Right lobe of liver (tissue), 4 donors: ENCODE results near the gene DLG2.

Experiments
- POLR2A ChIP-seq: fragments of 450-650 bp; IDR thresholded peaks from one replicate; pipeline ENCODE4 v1.6.1; 2017; ENCODE audit warnings: antibody characterized with exemption, mild to moderate bottlenecking
- TF ChIP-seq, protein P1 (sequence below), 4 donors: fragments of 200-600 bp in 3 of 4; fragments of 450-650 bp in 1 of 4; IDR thresholded peaks; one replicate each; pipeline versions ENCODE4 v1.5.1 to v1.8.0; 2016 to 2022; ENCODE audit warnings: antibody characterized with exemption in 4 of 4, mild to moderate bottlenecking in 2 of 4
- donor health status: DM: no; HTN: no; CAD: no.
- donor health status: DM: no; HTN: no; CAD: no.
- donor health status: DM: no; HTN: yes; CAD: no.

DNA sequence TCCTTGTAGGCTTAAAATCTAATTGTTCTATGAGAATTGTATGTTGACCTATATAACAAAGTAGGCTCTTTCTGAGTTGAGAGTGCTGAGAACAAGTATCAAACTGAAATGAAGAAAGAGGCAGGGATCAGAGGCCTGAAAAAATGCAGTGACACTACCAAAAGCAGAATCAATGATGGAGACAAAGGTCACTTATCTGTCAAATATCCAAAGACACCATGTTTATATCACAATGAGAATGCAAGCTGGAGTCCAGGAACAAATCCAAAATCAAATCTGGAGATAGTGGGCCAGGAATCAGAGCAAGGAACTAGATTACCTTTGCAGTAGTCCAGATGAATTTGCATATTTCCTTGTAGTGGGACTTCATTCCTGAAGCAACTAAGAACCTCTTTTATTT lies 377.7 kb downstream of the DLG2 start:
- TF ChIP-seq, protein P1, sequence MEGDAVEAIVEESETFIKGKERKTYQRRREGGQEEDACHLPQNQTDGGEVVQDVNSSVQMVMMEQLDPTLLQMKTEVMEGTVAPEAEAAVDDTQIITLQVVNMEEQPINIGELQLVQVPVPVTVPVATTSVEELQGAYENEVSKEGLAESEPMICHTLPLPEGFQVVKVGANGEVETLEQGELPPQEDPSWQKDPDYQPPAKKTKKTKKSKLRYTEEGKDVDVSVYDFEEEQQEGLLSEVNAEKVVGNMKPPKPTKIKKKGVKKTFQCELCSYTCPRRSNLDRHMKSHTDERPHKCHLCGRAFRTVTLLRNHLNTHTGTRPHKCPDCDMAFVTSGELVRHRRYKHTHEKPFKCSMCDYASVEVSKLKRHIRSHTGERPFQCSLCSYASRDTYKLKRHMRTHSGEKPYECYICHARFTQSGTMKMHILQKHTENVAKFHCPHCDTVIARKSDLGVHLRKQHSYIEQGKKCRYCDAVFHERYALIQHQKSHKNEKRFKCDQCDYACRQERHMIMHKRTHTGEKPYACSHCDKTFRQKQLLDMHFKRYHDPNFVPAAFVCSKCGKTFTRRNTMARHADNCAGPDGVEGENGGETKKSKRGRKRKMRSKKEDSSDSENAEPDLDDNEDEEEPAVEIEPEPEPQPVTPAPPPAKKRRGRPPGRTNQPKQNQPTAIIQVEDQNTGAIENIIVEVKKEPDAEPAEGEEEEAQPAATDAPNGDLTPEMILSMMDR (IDR thresholded peaks at IDR 0.05) = no peak
- no peak for TF ChIP-seq POLR2A
